Fibroblast of lung (primary cell): ENCODE measurements around the gene ZNF582. TPM values are rescaled to one million over a fixed set of nuclear protein-coding genes. Genes with fewer than 3 reads are reported as not detected.
A peak's percentile ranks its signal among the peaks of the same experiment; 100 is the strongest.

Experiments used
- DNase-seq, 2 donors: peaks; one replicate each; pipeline versions ENCODE4 v3.0.0 to v3.0.0-alpha.2; 2010; ENCODE audit warnings: low read depth in 2 of 2
- H2AFZ ChIP-seq: 2 replicates; pipeline ENCODE4 v1.5.1; 2012; ENCODE audit warnings: low read length, control low read depth, inconsistent platforms
- H3K27ac ChIP-seq: 2 replicates; pipeline ENCODE4 v1.5.1; 2011; ENCODE audit warnings: low read length, control low read depth; ENCODE audit not compliant: insufficient read depth
- H3K27me3 ChIP-seq: 2 replicates; pipeline ENCODE4 v1.5.1; 2011; ENCODE audit warnings: mild to moderate bottlenecking, low read length; ENCODE audit not compliant: control insufficient read depth, insufficient read depth
- H3K36me3 ChIP-seq: 2 replicates; pipeline ENCODE4 v1.5.1; 2011; ENCODE audit warnings: low read length; ENCODE audit not compliant: control insufficient read depth, insufficient read depth
- H3K4me1 ChIP-seq: 2 replicates; pipeline ENCODE4 v1.5.1; 2011; ENCODE audit warnings: low read length; ENCODE audit not compliant: control insufficient read depth, insufficient read depth; ENCODE audit errors: extremely low read depth
- H3K4me2 ChIP-seq: 2 replicates; pipeline ENCODE4 v1.5.1; 2011; ENCODE audit warnings: low read length, control low read depth; ENCODE audit not compliant: insufficient read depth; ENCODE audit errors: extremely low read depth
- H3K4me3 ChIP-seq, 4 experiments: fragments of 200-600 bp in 1 of 4; sonication (generic) in 1 of 4; replicated peaks in 1 of 4; 2 replicates each; pipeline ENCODE4 v1.5.1; 2011 to 2016; ENCODE audit warnings: low read length in 4 of 4, low read depth in 3 of 4, mild to moderate bottlenecking in 3 of 4, control low read depth in 2 of 4, inconsistent platforms in 1 of 4, mixed read lengths in 1 of 4; ENCODE audit not compliant: insufficient read depth in 1 of 4; ENCODE audit errors: control extremely low read depth in 1 of 4
- H3K79me2 ChIP-seq: 2 replicates; pipeline ENCODE4 v1.5.1; 2012; ENCODE audit warnings: mild to moderate bottlenecking, low read length, inconsistent platforms; ENCODE audit not compliant: control insufficient read depth, insufficient read depth
- H3K9ac ChIP-seq: 2 replicates; pipeline ENCODE4 v1.5.1; 2011; ENCODE audit warnings: mild to moderate bottlenecking, low read length, control low read depth; ENCODE audit not compliant: insufficient read depth
- H3K9me3 ChIP-seq: 2 replicates; pipeline ENCODE4 v1.5.1; 2012; ENCODE audit warnings: low read depth, low read length; ENCODE audit not compliant: control insufficient read depth, insufficient read depth
- H4K20me1 ChIP-seq: 2 replicates; pipeline ENCODE4 v1.5.1; 2011; ENCODE audit warnings: low read length; ENCODE audit not compliant: control insufficient read depth, insufficient read depth; ENCODE audit errors: extremely low read depth
- CTCF ChIP-seq, 2 donors: IDR thresholded peaks in 1 of 2; conservative IDR thresholded peaks in 1 of 2; 1 replicate in 1 of 2; 2 replicates in 1 of 2; pipeline ENCODE4 v1.5.1; 2011 to 2012; ENCODE audit warnings: low read length in 2 of 2, control low read depth in 1 of 2, inconsistent platforms in 1 of 2, low read depth in 1 of 2, mild to moderate bottlenecking in 1 of 2
- EZH2 ChIP-seq: IDR thresholded peaks from 2 replicates; pipeline ENCODE4 v1.5.1; 2012; ENCODE audit warnings: low read length, control low read depth, mild to moderate bottlenecking; ENCODE audit errors: missing control alignments
- polyA plus RNA-seq, 2 donors: library from polyadenylated mRNA; depleted of rRNA in 1 of 2; stranded (reverse) in 1 of 2; unstranded in 1 of 2; fragments of >200 nt; gene quantifications; 2 replicates each; pipeline ENCODE4 v1.2.1, GENCODE V29; 2011 to 2012; ENCODE audit warnings: missing spikeins in 1 of 2
- total RNA-seq: library from RNA; depleted of rRNA; stranded (reverse); fragments of >200 nt; gene quantifications from 2 replicates; pipeline ENCODE4 v1.2.1, GENCODE V29; 2014

ZNF582 gene
- total and polyA plus RNA-seq, 2 donors (not counting 1 experiment from before 2014, with no cell fraction given) = 2.9 to 4.8 TPM

DNA sequence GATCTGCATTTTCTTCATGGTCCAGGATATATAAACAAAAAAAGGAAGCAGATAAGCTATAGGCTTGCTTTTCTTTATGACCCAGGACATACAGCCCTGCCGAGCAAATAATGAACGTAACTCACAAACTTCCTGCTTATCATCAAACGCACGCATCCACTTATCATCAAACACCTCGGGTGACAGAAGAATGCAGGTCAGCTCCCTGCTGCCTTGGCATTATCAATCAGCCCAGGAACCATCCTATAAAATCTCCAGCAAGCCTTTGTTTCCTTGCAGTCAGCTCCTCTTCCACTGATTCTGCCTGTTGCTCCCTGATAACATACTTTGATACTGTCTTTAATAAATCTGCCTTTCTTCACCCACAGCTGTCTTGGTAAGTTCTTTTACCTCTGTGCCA lies 5.5 kb upstream of the ZNF582 start:
- Histone ChIP-seq H3K4me2 (no peak overlapping the region), H3K27me3 (no peaks in the 10 kb centered on the region), H4K20me1 (no peaks in the 10 kb centered on the region), H3K4me1 (no peaks in the 10 kb centered on the region), H3K27ac (no peak overlapping the region), H3K9ac (no peak overlapping the region), H3K9me3 (no peaks in the 10 kb centered on the region), H3K4me3 (no peak overlapping the region), H2AFZ (no peak overlapping the region), H3K79me2 (no peaks in the 10 kb centered on the region), H3K36me3 (no peaks in the 10 kb centered on the region)
- DNase-seq = no peak
- TF ChIP-seq CTCF (conservative IDR thresholded peaks at IDR 0.05 in 1 of 2, IDR thresholded peaks at IDR 0.05 in 1 of 2; ENCODE audit: low read depth in 1 of 2, low read length in 2 of 2) (no peak), EZH2 (no peak)

DNA sequence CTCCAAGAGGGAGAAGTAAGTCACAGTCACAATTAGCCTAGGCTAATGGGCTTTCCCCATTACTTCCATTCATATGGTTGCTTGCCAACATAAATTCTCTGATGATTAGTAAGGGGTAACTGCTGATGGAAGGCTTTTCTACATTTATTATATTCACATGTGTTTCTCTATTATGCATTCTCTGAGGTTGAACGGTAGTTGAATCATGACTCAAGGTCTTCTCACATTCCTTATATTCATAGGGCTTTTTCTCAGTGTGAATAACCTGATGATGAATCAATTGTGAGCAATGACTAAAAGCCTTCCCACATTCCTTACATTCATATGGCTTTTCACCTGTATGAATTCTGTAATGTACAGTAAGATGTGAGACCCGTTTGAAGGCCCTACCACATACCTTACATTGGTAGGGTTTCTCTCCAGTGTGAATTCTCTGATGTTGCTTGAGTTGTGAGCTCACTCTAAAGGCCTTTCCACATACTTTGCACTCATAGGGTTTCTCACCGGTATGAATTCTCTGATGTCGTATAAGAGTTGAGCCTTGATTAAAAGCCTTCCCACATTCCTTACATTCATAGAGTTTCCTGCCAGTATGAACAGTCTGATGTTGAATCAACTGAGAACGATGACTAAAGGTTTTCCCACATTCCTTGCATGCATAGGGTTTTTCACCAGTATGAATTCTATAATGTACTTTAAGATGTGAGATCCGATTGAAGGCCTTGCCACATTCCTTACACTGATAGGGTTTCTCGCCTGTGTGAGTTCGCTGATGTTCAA lies 9.3 kb downstream of the ZNF582 start:
- Histone ChIP-seq H3K4me2 (no peak overlapping the region), H4K20me1 (no peaks in the 10 kb centered on the region), H3K27me3 (no peaks in the 10 kb centered on the region), H3K9ac (no peak overlapping the region), H3K27ac (no peak overlapping the region), H3K79me2 (no peaks in the 10 kb centered on the region), H3K4me1 (no peaks in the 10 kb centered on the region), H3K9me3 (no peaks in the 10 kb centered on the region), H3K4me3 (no peak overlapping the region), H3K36me3 (no peaks in the 10 kb centered on the region), H2AFZ (no peak overlapping the region)
- TF ChIP-seq EZH2 (no peak), CTCF (conservative IDR thresholded peaks at IDR 0.05 in 1 of 2, IDR thresholded peaks at IDR 0.05 in 1 of 2; ENCODE audit: low read depth in 1 of 2, low read length in 2 of 2) (no peak)
- peak in 1 of 2 donors; percentile 46 for DNase-seq

- no peaks in the 10 kb centered on the region for H3K79me2 ChIP-seq
- H3K4me2 ChIP-seq = no peak overlapping the region
- no peak overlapping the region for H2AFZ ChIP-seq
- no peaks in the 10 kb centered on the region for H3K4me1 ChIP-seq
- no peak overlapping the region for H3K4me3 ChIP-seq
- H3K27me3 ChIP-seq = no peaks in the 10 kb centered on the region
- DNase-seq = peak in 1 of 2 donors; percentile 45
- no peaks in the 10 kb centered on the region for H4K20me1 ChIP-seq
- H3K27ac ChIP-seq = no peak overlapping the region
- peaks cover 8% of the 10 kb centered on the region for H3K36me3 ChIP-seq
- H3K9ac ChIP-seq = no peak overlapping the region
- H3K9me3 ChIP-seq = peaks cover 2% of the 10 kb centered on the region
- TF ChIP-seq CTCF (conservative IDR thresholded peaks at IDR 0.05 in 1 of 2, IDR thresholded peaks at IDR 0.05 in 1 of 2; ENCODE audit: low read depth in 1 of 2, low read length in 2 of 2) = no peak
- TF ChIP-seq EZH2 = no peak
These were observed 16.0 kb downstream of the ZNF582 start for GRCh38 chr19:56377105-56377924.
